H1 (cell line): ENCODE data around the gene PLK1.

Experiments
- BCL11A ChIP-seq, 2 experiments: IDR thresholded peaks; one replicate each; pipeline ENCODE4 v1.6.1; 2011; ENCODE audit warnings: low read depth in 2 of 2, low read length in 2 of 2, mild to moderate bottlenecking in 2 of 2
- CBX5 ChIP-seq: fragments of 300-800, 300-1000 bp; sonication (generic); IDR thresholded peaks from 2 replicates; pipeline ENCODE4 v1.7.1; 2016; ENCODE audit warnings: antibody characterized with exemption, low read length, low read depth
- CHD7 ChIP-seq: fragments of 300-600 bp; sonication (generic); IDR thresholded peaks from 2 replicates; pipeline ENCODE4 v1.7.1; 2012; ENCODE audit warnings: low read length, moderate library complexity, mild to moderate bottlenecking, inconsistent platforms; ENCODE audit not compliant: insufficient replicate concordance
- CREB1 ChIP-seq: IDR thresholded peaks from 2 replicates; pipeline ENCODE4 v1.6.1; 2012; ENCODE audit warnings: inconsistent platforms
- EP300 ChIP-seq, 2 experiments: IDR thresholded peaks; 1 replicate in 1 of 2; 2 replicates in 1 of 2; pipeline ENCODE4 v1.6.1; 2011 to 2012; ENCODE audit warnings: low read depth in 2 of 2, low read length in 2 of 2, mild to moderate bottlenecking in 2 of 2, borderline replicate concordance in 1 of 2, inconsistent platforms in 1 of 2, moderate library complexity in 1 of 2
- GTF2F1 ChIP-seq: IDR thresholded peaks from 2 replicates; pipeline ENCODE4 v1.6.1; 2012; ENCODE audit warnings: low read depth, low read length, improper control_type of control experiment, borderline replicate concordance
- JUN ChIP-seq: IDR thresholded peaks from 2 replicates; pipeline ENCODE4 v1.6.1; 2011; ENCODE audit warnings: low read depth, mild to moderate bottlenecking, improper control_type of control experiment, low read length
- JUND ChIP-seq: IDR thresholded peaks from 2 replicates; pipeline ENCODE4 v1.6.1; 2011; ENCODE audit warnings: mild to moderate bottlenecking, improper control_type of control experiment, low read length
- NANOG ChIP-seq: IDR thresholded peaks from 2 replicates; pipeline ENCODE4 v1.6.1; 2011; ENCODE audit warnings: low read length, low read depth, mild to moderate bottlenecking, inconsistent platforms; ENCODE audit not compliant: insufficient read depth, poor library complexity, severe bottlenecking
- RAD21 ChIP-seq, 2 experiments: IDR thresholded peaks in 1 of 2; conservative IDR thresholded peaks in 1 of 2; 2 replicates each; pipeline ENCODE4 v1.6.1; 2011; ENCODE audit warnings: low read depth in 2 of 2, low read length in 2 of 2, improper control_type of control experiment in 1 of 2, inconsistent platforms in 1 of 2, mild to moderate bottlenecking in 1 of 2, moderate library complexity in 1 of 2
- SIN3A ChIP-seq, 2 experiments: IDR thresholded peaks in 1 of 2; conservative IDR thresholded peaks in 1 of 2; 2 replicates each; pipeline ENCODE4 v1.6.1; 2011 to 2012; ENCODE audit warnings: low read length in 2 of 2, improper control_type of control experiment in 1 of 2, low read depth in 1 of 2, mild to moderate bottlenecking in 1 of 2
- TAF1 ChIP-seq: IDR thresholded peaks from 2 replicates; pipeline ENCODE4 v1.6.1; 2011; ENCODE audit warnings: mild to moderate bottlenecking, low read depth, low read length
- TEAD4 ChIP-seq: IDR thresholded peaks from 2 replicates; pipeline ENCODE4 v1.6.1; 2012; ENCODE audit warnings: low read depth, low read length, inconsistent platforms, mixed read lengths
- TF ChIP-seq, protein P1 (sequence below), 3 experiments: IDR thresholded peaks; 1 replicate in 2 of 3; 2 replicates in 1 of 3; pipeline versions ENCODE4 v1.5.1 to v1.6.1; 2011; ENCODE audit warnings: low read length in 3 of 3, mild to moderate bottlenecking in 3 of 3, inconsistent platforms in 2 of 3, low read depth in 1 of 3, moderate library complexity in 1 of 3; ENCODE audit not compliant: insufficient read depth in 1 of 3; ENCODE audit errors: control extremely low read depth in 1 of 3

DNA sequence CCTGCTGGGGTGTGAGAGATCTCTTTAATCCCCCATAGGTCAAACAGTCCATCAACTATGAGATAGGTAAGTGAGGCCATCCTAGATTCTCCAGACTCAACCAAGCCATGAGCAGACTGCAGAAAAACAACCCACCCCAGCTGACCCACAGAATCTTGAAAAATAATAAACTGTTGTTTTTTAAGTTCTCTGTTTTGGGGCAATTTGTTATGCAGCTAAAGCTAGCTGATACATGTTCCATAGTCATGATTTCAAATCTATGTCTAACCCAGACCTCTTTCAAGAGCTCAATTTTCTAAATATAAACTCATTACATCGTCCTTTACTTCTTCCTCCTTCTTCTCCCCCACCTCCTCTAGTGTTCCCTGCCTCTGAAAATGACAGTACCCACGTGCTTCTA, 24.3 kb downstream of the PLK1 start:
- no peak for TF ChIP-seq TAF1
- TF ChIP-seq JUN, result no peak
- no peak for TF ChIP-seq SIN3A (conservative IDR thresholded peaks at IDR 0.05 in 1 of 2, IDR thresholded peaks at IDR 0.05 in 1 of 2; ENCODE audit: low read depth in 1 of 2, low read length in 2 of 2)
- TF ChIP-seq, protein P1, sequence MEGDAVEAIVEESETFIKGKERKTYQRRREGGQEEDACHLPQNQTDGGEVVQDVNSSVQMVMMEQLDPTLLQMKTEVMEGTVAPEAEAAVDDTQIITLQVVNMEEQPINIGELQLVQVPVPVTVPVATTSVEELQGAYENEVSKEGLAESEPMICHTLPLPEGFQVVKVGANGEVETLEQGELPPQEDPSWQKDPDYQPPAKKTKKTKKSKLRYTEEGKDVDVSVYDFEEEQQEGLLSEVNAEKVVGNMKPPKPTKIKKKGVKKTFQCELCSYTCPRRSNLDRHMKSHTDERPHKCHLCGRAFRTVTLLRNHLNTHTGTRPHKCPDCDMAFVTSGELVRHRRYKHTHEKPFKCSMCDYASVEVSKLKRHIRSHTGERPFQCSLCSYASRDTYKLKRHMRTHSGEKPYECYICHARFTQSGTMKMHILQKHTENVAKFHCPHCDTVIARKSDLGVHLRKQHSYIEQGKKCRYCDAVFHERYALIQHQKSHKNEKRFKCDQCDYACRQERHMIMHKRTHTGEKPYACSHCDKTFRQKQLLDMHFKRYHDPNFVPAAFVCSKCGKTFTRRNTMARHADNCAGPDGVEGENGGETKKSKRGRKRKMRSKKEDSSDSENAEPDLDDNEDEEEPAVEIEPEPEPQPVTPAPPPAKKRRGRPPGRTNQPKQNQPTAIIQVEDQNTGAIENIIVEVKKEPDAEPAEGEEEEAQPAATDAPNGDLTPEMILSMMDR (IDR thresholded peaks at IDR 0.05; ENCODE audit: control extremely low read depth in 1 of 3, insufficient read depth in 1 of 3, low read depth in 1 of 3, low read length in 3 of 3), result no peak
- no peak for TF ChIP-seq TEAD4
- no peak for TF ChIP-seq RAD21 (IDR thresholded peaks at IDR 0.05 in 1 of 2, conservative IDR thresholded peaks at IDR 0.05 in 1 of 2; ENCODE audit: low read depth in 2 of 2, low read length in 2 of 2)
- no peak for TF ChIP-seq CHD7
- TF ChIP-seq GTF2F1, result no peak
- TF ChIP-seq CBX5, result no peak
- no peak for TF ChIP-seq BCL11A (IDR thresholded peaks at IDR 0.05; ENCODE audit: low read depth in 2 of 2, low read length in 2 of 2)
- no peak for TF ChIP-seq EP300 (IDR thresholded peaks at IDR 0.05; ENCODE audit: borderline replicate concordance in 1 of 2, low read depth in 2 of 2, low read length in 2 of 2)
- no peak for TF ChIP-seq CREB1
- TF ChIP-seq NANOG, result no peak
- TF ChIP-seq JUND, result no peak
